DOHH2 (cell line): ENCODE results near the gene CEP152.
"Not testable (repeated sequence)": the region's sequence is repeated elsewhere in the genome, so short reads cannot be mapped to it uniquely, and the experiment has no call there.

Source experiments
- H3F3A ChIP-seq: fragments of 200-600 bp; sonication (generic), shearing (Covaris generic); 2 replicates; pipeline ENCODE4 v1.6.0; 2016; ENCODE audit warnings: antibody characterized with exemption, mild to moderate bottlenecking; ENCODE audit not compliant: control insufficient read depth, insufficient read depth
- H3K27ac ChIP-seq: fragments of 200-600 bp; sonication (generic); 2 replicates; pipeline ENCODE4 v1.5.1; 2014; ENCODE audit warnings: low read depth, mild to moderate bottlenecking, low read length, moderate library complexity
- H3K27me3 ChIP-seq: fragments of 200-600 bp; sonication (generic); 2 replicates; pipeline ENCODE4 v1.6.1; 2014; ENCODE audit warnings: mild to moderate bottlenecking, low read length, mixed read lengths; ENCODE audit not compliant: control insufficient read depth
- H3K36me3 ChIP-seq: fragments of 200-600 bp; sonication (generic); 2 replicates; pipeline ENCODE4 v1.6.1; 2014; ENCODE audit warnings: mild to moderate bottlenecking, low read length, moderate library complexity, mixed read lengths; ENCODE audit not compliant: control insufficient read depth
- H3K4me1 ChIP-seq: fragments of 200-600 bp; sonication (generic); 2 replicates; pipeline ENCODE4 v1.6.1; 2014; ENCODE audit warnings: mild to moderate bottlenecking, low read length, mixed read lengths; ENCODE audit not compliant: control insufficient read depth
- H3K4me2 ChIP-seq: fragments of 200-600 bp; sonication (generic); 2 replicates; pipeline ENCODE4 v1.6.0; 2014; ENCODE audit warnings: mild to moderate bottlenecking, low read length, moderate library complexity
- H3K4me3 ChIP-seq: fragments of 200-600 bp; sonication (generic); 2 replicates; pipeline ENCODE4 v1.5.1; 2014; ENCODE audit warnings: mild to moderate bottlenecking, low read length, mixed read lengths
- H3K79me2 ChIP-seq: fragments of 200-600 bp; sonication (generic); 2 replicates; pipeline ENCODE4 v1.6.1; 2014; ENCODE audit warnings: mild to moderate bottlenecking, low read length, mixed read lengths; ENCODE audit not compliant: control insufficient read depth
- H3K9me2 ChIP-seq: fragments of 200-600 bp; sonication (generic); replicated peaks from 2 replicates; pipeline ENCODE4 v1.6.1; 2014; ENCODE audit warnings: mild to moderate bottlenecking, low read length, mixed read lengths; ENCODE audit not compliant: control insufficient read depth
- H3K9me3 ChIP-seq: fragments of 200-600 bp; sonication (generic); 2 replicates; pipeline ENCODE4 v1.6.1; 2014; ENCODE audit warnings: antibody characterized with exemption, low read length, mixed read lengths; ENCODE audit not compliant: control insufficient read depth, insufficient read depth
- H4K20me1 ChIP-seq: fragments of 200-600 bp; sonication (generic); 2 replicates; pipeline ENCODE4 v1.6.0; 2014; ENCODE audit warnings: low read depth, mild to moderate bottlenecking, antibody characterized with exemption, low read length, moderate library complexity; ENCODE audit not compliant: control insufficient read depth, insufficient read depth
- EZH2phosphoT487 ChIP-seq: fragments of 200-600 bp; sonication (generic); IDR thresholded peaks from 2 replicates; pipeline ENCODE4 v1.6.1; 2017; ENCODE audit warnings: borderline replicate concordance, mild to moderate bottlenecking, antibody characterized with exemption, low read length, moderate library complexity, mixed read lengths
- TF ChIP-seq, protein P1 (sequence below): fragments of 200-600 bp; sonication (generic); IDR thresholded peaks from one replicate; pipeline ENCODE4 v1.5.1; 2014; ENCODE audit warnings: antibody characterized with exemption, mild to moderate bottlenecking, low read depth, low read length; ENCODE audit not compliant: poor library complexity, severe bottlenecking

CEP152 gene

DNA sequence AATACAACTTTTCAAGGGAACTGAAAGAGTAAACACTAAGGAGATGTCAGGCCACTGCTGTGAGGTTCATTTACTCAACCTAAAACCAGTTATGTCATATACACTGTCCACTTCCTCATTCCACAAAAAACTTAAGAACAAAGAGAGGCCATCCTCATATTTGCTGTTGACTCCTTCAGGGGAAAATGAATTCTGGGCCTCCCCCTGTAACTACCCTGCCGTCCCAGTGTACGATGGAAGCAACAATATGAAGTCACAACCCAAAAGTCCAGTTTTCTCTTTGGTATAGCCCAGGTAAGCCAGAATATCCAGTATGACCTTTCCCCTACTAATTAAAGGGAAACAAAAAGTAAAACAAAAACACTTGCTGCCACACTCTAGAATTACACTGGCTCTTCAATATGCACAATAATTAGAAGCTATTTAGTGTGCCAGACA is 16.2 kb downstream of the CEP152 start:
- Histone ChIP-seq H3K4me3 (no peak overlapping the region), H3K4me2 (no peak overlapping the region), H3K36me3 (peaks cover 81% of the 10 kb centered on the region), H3K27ac (no peak overlapping the region), H3K4me1 (peaks cover 3% of the 10 kb centered on the region; the same call in 1 of the 2 replicates), H3K9me2 (no peaks in the 10 kb centered on the region), H3K79me2 (peaks cover 14% of the 10 kb centered on the region), H3K27me3 (no peaks in the 10 kb centered on the region), H3K9me3 (no peaks in the 10 kb centered on the region), H4K20me1 (no peaks in the 10 kb centered on the region), H3F3A (no peaks in the 10 kb centered on the region)
- TF ChIP-seq EZH2phosphoT487: no peak
- TF ChIP-seq, protein P1, sequence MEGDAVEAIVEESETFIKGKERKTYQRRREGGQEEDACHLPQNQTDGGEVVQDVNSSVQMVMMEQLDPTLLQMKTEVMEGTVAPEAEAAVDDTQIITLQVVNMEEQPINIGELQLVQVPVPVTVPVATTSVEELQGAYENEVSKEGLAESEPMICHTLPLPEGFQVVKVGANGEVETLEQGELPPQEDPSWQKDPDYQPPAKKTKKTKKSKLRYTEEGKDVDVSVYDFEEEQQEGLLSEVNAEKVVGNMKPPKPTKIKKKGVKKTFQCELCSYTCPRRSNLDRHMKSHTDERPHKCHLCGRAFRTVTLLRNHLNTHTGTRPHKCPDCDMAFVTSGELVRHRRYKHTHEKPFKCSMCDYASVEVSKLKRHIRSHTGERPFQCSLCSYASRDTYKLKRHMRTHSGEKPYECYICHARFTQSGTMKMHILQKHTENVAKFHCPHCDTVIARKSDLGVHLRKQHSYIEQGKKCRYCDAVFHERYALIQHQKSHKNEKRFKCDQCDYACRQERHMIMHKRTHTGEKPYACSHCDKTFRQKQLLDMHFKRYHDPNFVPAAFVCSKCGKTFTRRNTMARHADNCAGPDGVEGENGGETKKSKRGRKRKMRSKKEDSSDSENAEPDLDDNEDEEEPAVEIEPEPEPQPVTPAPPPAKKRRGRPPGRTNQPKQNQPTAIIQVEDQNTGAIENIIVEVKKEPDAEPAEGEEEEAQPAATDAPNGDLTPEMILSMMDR: no peak

DNA sequence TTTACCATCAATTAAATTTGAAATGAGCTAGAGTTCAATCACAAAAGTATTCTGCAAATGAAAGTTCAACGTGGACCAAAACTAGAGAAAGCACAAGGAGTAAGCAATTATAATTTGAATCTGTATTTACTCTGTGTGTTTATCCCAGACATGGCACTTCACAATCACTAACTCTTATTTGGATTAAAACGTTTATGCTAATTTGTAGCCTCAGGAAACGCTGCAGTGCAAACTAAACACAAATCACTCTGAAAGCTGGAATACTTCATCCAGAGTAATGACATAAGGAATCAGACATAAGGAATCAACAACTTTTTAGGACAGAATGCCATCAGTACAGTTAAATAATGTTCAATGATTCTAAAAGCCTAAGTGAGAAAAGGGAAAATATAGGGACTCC is 18.5 kb downstream of the CEP152 start:
- Histone ChIP-seq H3K4me1 (peaks cover 3% of the 10 kb centered on the region; the same call in 1 of the 2 replicates), H3K4me2 (no peak overlapping the region), H3K27ac (no peak overlapping the region), H3F3A (no peaks in the 10 kb centered on the region), H3K4me3 (no peak overlapping the region), H3K27me3 (no peaks in the 10 kb centered on the region), H4K20me1 (no peaks in the 10 kb centered on the region), H3K36me3 (peaks cover 87% of the 10 kb centered on the region), H3K9me2 (no peaks in the 10 kb centered on the region), H3K9me3 (no peaks in the 10 kb centered on the region), H3K79me2 (no peaks in the 10 kb centered on the region)
- TF ChIP-seq, protein P1: no peak
- TF ChIP-seq EZH2phosphoT487: no peak

DNA sequence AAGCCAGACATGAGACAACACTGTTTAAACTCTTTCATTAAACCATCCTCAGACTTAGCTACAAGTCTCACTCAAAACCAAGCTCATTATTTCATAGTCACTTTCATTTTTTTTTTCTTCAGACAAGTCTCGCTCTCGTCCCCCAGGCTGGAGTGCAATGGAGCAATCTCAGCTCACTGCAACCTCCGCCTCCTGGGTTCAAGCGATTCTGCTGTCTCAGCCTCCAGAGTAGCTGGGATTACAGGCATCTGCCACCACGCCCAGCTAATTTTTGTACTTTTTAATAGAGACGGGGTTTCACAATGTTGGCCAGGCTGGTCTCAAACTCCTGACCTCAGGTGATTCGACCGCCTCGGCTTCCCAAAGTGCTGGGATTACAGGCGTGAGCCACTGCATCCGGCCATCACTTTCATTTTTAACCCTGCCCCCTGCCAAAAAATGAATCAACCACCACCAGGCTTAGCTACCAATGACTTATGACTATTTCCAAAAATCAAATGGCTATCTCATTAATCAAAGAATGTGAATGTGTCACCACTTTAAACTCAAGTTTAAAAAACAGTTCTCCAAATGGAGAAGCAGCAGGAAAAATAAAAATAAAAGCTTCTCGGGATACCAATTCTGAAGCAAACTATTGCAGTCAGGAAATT is 20.3 kb downstream of the CEP152 start:
- H3K27ac ChIP-seq, H3K4me1 ChIP-seq, H3F3A ChIP-seq, H3K4me3 ChIP-seq, H3K79me2 ChIP-seq, H4K20me1 ChIP-seq, H3K27me3 ChIP-seq, H3K9me2 ChIP-seq, H3K9me3 ChIP-seq, H3K4me2 ChIP-seq: not testable (repeated sequence)
- peaks cover 74% of the 10 kb centered on the region for H3K36me3 ChIP-seq

DNA sequence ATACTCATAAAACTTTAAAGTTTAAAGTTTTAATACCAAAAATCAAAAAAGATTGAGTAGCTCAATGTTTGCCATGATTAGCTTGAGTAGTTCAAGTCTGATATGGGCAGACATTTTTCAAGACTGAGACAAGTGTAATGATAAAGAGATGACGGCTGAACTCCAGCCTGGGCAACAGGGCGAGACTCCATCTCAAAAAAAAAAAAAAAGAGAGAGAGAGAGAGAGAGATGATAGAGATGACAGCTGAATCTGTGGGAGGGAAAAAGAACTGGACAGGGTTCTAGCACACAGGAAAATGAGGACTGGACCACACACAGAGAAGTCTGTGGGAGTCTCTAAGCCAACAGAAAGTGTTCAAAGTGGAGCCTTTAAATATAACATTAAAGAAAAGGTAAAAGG is 25.2 kb downstream of the CEP152 start:
- H3K9me3 ChIP-seq: no peaks in the 10 kb centered on the region
- H3K4me2 ChIP-seq: no peak overlapping the region
- no peaks in the 10 kb centered on the region for H3K9me2 ChIP-seq
- H3K4me3 ChIP-seq: no peak overlapping the region
- TF ChIP-seq EZH2phosphoT487: no peak
- TF ChIP-seq, protein P1: no peak
- H3K79me2 ChIP-seq: no peaks in the 10 kb centered on the region
- no peaks in the 10 kb centered on the region for H3K4me1 ChIP-seq
- no peak overlapping the region for H3K27ac ChIP-seq
- H3F3A ChIP-seq: no peaks in the 10 kb centered on the region
- H3K27me3 ChIP-seq: no peaks in the 10 kb centered on the region
- peaks cover 78% of the 10 kb centered on the region for H3K36me3 ChIP-seq
- no peaks in the 10 kb centered on the region for H4K20me1 ChIP-seq
